Ascending aorta (tissue), 2 donors: Measurements from ENCODE around the gene KCNJ16. TPM values are rescaled to one million over a fixed set of nuclear protein-coding genes. Genes with fewer than 3 reads are reported as not detected.

Source experiments
- DNase-seq, 2 donors: peaks; one replicate each; pipeline ENCODE4 v3.0.0-alpha.2; 2019; ENCODE audit warnings: low spot score in 2 of 2
- H3K27ac ChIP-seq, 2 donors: fragments of 200-600 bp; sonication (generic); one replicate each; pipeline ENCODE4 v1.5.1; 2016 to 2017; ENCODE audit warnings: mild to moderate bottlenecking in 1 of 2
- H3K27me3 ChIP-seq: fragments of 200-600 bp; sonication (generic); one replicate; pipeline ENCODE4 v1.5.1; 2017
- H3K36me3 ChIP-seq, 2 donors: fragments of 200-600 bp; sonication (generic); one replicate each; pipeline ENCODE4 v1.5.1; 2016
- H3K4me1 ChIP-seq, 2 donors: fragments of 200-600 bp; sonication (generic); one replicate each; pipeline ENCODE4 v1.5.1; 2016 to 2017; ENCODE audit warnings: mild to moderate bottlenecking in 1 of 2
- H3K4me3 ChIP-seq, 2 donors: fragments of 200-600 bp; sonication (generic); one replicate each; pipeline ENCODE4 v1.5.1; 2016 to 2017; ENCODE audit warnings: mild to moderate bottlenecking in 1 of 2
- H3K9me3 ChIP-seq, 2 donors: fragments of 200-600 bp; sonication (generic); one replicate each; pipeline ENCODE4 v1.5.1; 2016
- CTCF ChIP-seq, 3 experiments: fragments of 200-600 bp in 2 of 3; fragments of 450-650 bp in 1 of 3; sonication (generic) in 2 of 3; IDR thresholded peaks; one replicate each; pipeline ENCODE4 v1.5.1; 2016 to 2019; ENCODE audit warnings: antibody characterized with exemption in 3 of 3, mild to moderate bottlenecking in 1 of 3, moderate library complexity in 1 of 3
- intact Hi-C: fragments of 100-400 bp; cut with DNase I; formaldehyde crosslinking; loops from one replicate; pipeline ENCODE4 v1.15.1; 2023
- total RNA-seq: library from RNA; depleted of rRNA; stranded (reverse); fragments of >200 nt; gene quantifications from one replicate; pipeline ENCODE4 v1.1.0, GENCODE V29; 2016

The KCNJ16 gene
- total RNA-seq, 1 donor from 2014 or later, result not detected

GRCh38 chr17:70074236-70074830 lies 692 bp upstream of the KCNJ16 start:
- Histone ChIP-seq H3K27ac (no peak overlapping the region), H3K9me3 (no peaks in the 10 kb centered on the region), H3K4me1 (no peaks in the 10 kb centered on the region), H3K27me3 (no peaks in the 10 kb centered on the region), H3K4me3 (no peak overlapping the region), H3K36me3 (no peaks in the 10 kb centered on the region)
- intact Hi-C loops, result no loop called here
- DNase-seq, result no peak
- no peak for TF ChIP-seq CTCF (IDR thresholded peaks at IDR 0.05)

GRCh38 chr17:70076189-70076588 lies 1.2 kb downstream of the KCNJ16 start:
- no peaks in the 10 kb centered on the region for H3K27me3 ChIP-seq
- H3K27ac ChIP-seq, result no peak overlapping the region
- intact Hi-C loops, result no loop called here
- no peak for TF ChIP-seq CTCF (IDR thresholded peaks at IDR 0.05)
- no peaks in the 10 kb centered on the region for H3K4me1 ChIP-seq
- DNase-seq, result no peak
- no peaks in the 10 kb centered on the region for H3K36me3 ChIP-seq
- no peak overlapping the region for H3K4me3 ChIP-seq
- H3K9me3 ChIP-seq, result no peaks in the 10 kb centered on the region

- Histone ChIP-seq H3K9me3 (no peaks in the 10 kb centered on the region), H3K4me1 (no peaks in the 10 kb centered on the region), H3K4me3 (no peak overlapping the region), H3K36me3 (no peaks in the 10 kb centered on the region), H3K27me3 (no peaks in the 10 kb centered on the region), H3K27ac (no peak overlapping the region)
- no peak for TF ChIP-seq CTCF (IDR thresholded peaks at IDR 0.05)
- intact Hi-C loops, result no loop called here
- DNase-seq, result no peak
Observed at GRCh38 chr17:70076831-70077230, 1.8 kb downstream of the KCNJ16 start.

GRCh38 chr17:70078549-70078948 lies 3.5 kb downstream of the KCNJ16 start:
- Histone ChIP-seq H3K36me3 (no peaks in the 10 kb centered on the region), H3K27me3 (no peaks in the 10 kb centered on the region), H3K27ac (no peak overlapping the region), H3K4me1 (no peaks in the 10 kb centered on the region), H3K4me3 (no peak overlapping the region), H3K9me3 (no peaks in the 10 kb centered on the region)
- intact Hi-C loops, result no loop called here
- TF ChIP-seq CTCF (IDR thresholded peaks at IDR 0.05), result no peak
- DNase-seq, result no peak

- H3K36me3 ChIP-seq, result no peaks in the 10 kb centered on the region
- H3K9me3 ChIP-seq, result no peaks in the 10 kb centered on the region
- no peak overlapping the region for H3K4me3 ChIP-seq
- H3K27me3 ChIP-seq, result no peaks in the 10 kb centered on the region
- H3K27ac ChIP-seq, result no peak overlapping the region
- TF ChIP-seq CTCF (IDR thresholded peaks at IDR 0.05), result no peak
- DNase-seq, result no peak
- intact Hi-C loops, result no loop called here
- H3K4me1 ChIP-seq, result no peaks in the 10 kb centered on the region
Observed at GRCh38 chr17:70078994-70079531, 4.0 kb downstream of the KCNJ16 start.
